HepG2 (cell line): ENCODE measurements around the gene KLHDC4. TPM values are rescaled to one million over a fixed set of nuclear protein-coding genes. Genes with fewer than 3 reads are reported as not detected.

Source experiments
- ATAC-seq: fragments of 200-7000 bp; cut with Tn5 transposase; 3 replicates; pipeline ENCODE4 v1.9.1; 2020; ENCODE audit warnings: mild to moderate bottlenecking, moderate library complexity
- BruUV-seq: library from RNA; stranded (reverse); fragments of 400-500 nt; replicated peaks from 2 replicates; lab custom pipeline; 2021; lab: Mats Ljungman, UMichigan
- CTCF ChIA-PET: fragments of 300-600 bp; formaldehyde crosslinking; extraction: SDS; loops from one replicate; lab custom pipeline; 2021; ENCODE audit warnings: low total read pairs, inconsistent platforms, low intra/inter-chr PET ratio; lab: Yijun Ruan, JAX
- POLR2A ChIA-PET: fragments of 350-600 bp; sonication (Branson Sonifier 250); formaldehyde crosslinking; loops from one replicate; lab custom pipeline; 2020; ENCODE audit warnings: antibody characterized with exemption, inconsistent platforms; lab: Yijun Ruan, JAX
- DNase-seq: peaks from one replicate; pipeline ENCODE4 v3.0.0-alpha.2; 2015; ENCODE audit warnings: low spot score
- FAIRE-seq: peaks from 3 replicates; lab custom pipeline; 2011; peaks lifted over from hg19 to GRCh38; lab: Jason Lieb, UNC
- H2AFZ ChIP-seq: one replicate; pipeline ENCODE4 v1.6.1; 2011; ENCODE audit warnings: low read length, inconsistent platforms
- H3K27ac ChIP-seq: fragments of 300-600 bp; 3 replicates; pipeline ENCODE4 v1.8.0; 2011; ENCODE audit warnings: mixed run types, mild to moderate bottlenecking, mixed read lengths, low read length, inconsistent platforms; ENCODE audit not compliant: insufficient read depth; ENCODE audit errors: extremely low read length
- H3K27me3 ChIP-seq, 2 experiments: fragments of 200-600 bp in 1 of 2; 2 replicates in 1 of 2; 3 replicates in 1 of 2; pipeline versions ENCODE4 v1.6.0 to v1.8.0; 2011; ENCODE audit warnings: low read length in 2 of 2, mild to moderate bottlenecking in 2 of 2, moderate library complexity in 2 of 2, inconsistent platforms in 1 of 2; ENCODE audit not compliant: insufficient read depth in 2 of 2, control insufficient read depth in 1 of 2
- H3K36me3 ChIP-seq, 2 experiments: fragments of 200-600 bp in 1 of 2; replicated peaks in 1 of 2; 2 replicates in 1 of 2; 3 replicates in 1 of 2; pipeline versions ENCODE4 v1.5.1 to v1.8.0; 2011; ENCODE audit warnings: low read length in 2 of 2, inconsistent platforms in 1 of 2; ENCODE audit not compliant: insufficient read depth in 2 of 2, control insufficient read depth in 1 of 2
- H3K4me1 ChIP-seq: 2 replicates; pipeline ENCODE4 v1.5.1; 2012; ENCODE audit warnings: low read length, inconsistent platforms; ENCODE audit not compliant: insufficient read depth
- H3K4me2 ChIP-seq: 2 replicates; pipeline ENCODE4 v1.6.0; 2011; ENCODE audit warnings: low read depth, low read length, inconsistent platforms
- H3K4me3 ChIP-seq, 3 experiments: fragments of 200-600 bp in 1 of 3; sonication (generic), shearing (Covaris generic) in 1 of 3; replicated peaks in 1 of 3; 2 replicates each; pipeline ENCODE4 v1.5.1; 2011 to 2016; ENCODE audit warnings: low read length in 3 of 3, inconsistent platforms in 2 of 3, low read depth in 2 of 3, mild to moderate bottlenecking in 2 of 3, control low read depth in 1 of 3, mixed read lengths in 1 of 3; ENCODE audit not compliant: insufficient read depth in 1 of 3
- H3K79me2 ChIP-seq: one replicate; pipeline ENCODE4 v1.6.1; 2011; ENCODE audit warnings: low read length, inconsistent platforms; ENCODE audit not compliant: insufficient read depth
- H3K9ac ChIP-seq: 2 replicates; pipeline ENCODE4 v1.6.0; 2011; ENCODE audit warnings: mild to moderate bottlenecking, low read depth, low read length, inconsistent platforms; ENCODE audit not compliant: insufficient read depth
- H3K9me3 ChIP-seq: 2 replicates; pipeline ENCODE4 v1.5.1; 2012; ENCODE audit warnings: mild to moderate bottlenecking, low read length
- H4K20me1 ChIP-seq: 2 replicates; pipeline ENCODE4 v1.6.0; 2011; ENCODE audit warnings: inconsistent platforms, mild to moderate bottlenecking, low read length, moderate library complexity; ENCODE audit not compliant: insufficient read depth
- AGO2 ChIP-seq: fragments of 200-400 bp; formaldehyde crosslinking; optimal IDR thresholded peaks from 2 replicates; pipeline ENCODE3; 2017; ENCODE audit warnings: mild to moderate bottlenecking, low read depth, low read length, moderate library complexity
- MED1 ChIP-seq: sonication (generic); formaldehyde crosslinking; IDR thresholded peaks from 2 replicates; pipeline ENCODE4 v1.4.0; 2020; ENCODE audit warnings: missing genetic modification reagents
- NFKB2 ChIP-seq: sonication (generic); formaldehyde crosslinking; IDR thresholded peaks from 2 replicates; pipeline ENCODE4 v1.4.0; 2020; ENCODE audit warnings: missing genetic modification reagents, borderline replicate concordance
- NR2C2 ChIP-seq: sonication (generic); formaldehyde crosslinking; IDR thresholded peaks from 2 replicates; pipeline ENCODE4 v1.4.0; 2020; ENCODE audit warnings: missing genetic modification reagents, mild to moderate bottlenecking, moderate library complexity, borderline replicate concordance
- ZFY ChIP-seq: sonication (generic); formaldehyde crosslinking; IDR thresholded peaks from 2 replicates; pipeline ENCODE4 v1.4.0; 2020; ENCODE audit warnings: missing genetic modification reagents
- ZNF703 ChIP-seq: sonication (generic); formaldehyde crosslinking; IDR thresholded peaks from 2 replicates; pipeline ENCODE4 v1.5.1; 2020; ENCODE audit warnings: missing genetic modification reagents, mild to moderate bottlenecking, moderate library complexity, borderline replicate concordance
- ZSCAN12 ChIP-seq: sonication (generic); formaldehyde crosslinking; IDR thresholded peaks from 2 replicates; pipeline ENCODE4 v1.9.0; 2021; ENCODE audit warnings: mild to moderate bottlenecking, missing genetic modification reagents
- WGBS: methylation state at CpG from one replicate; pipeline ENCODE4 v1.1.6; 2017; ENCODE audit warnings: low lambda C conversion rate; 5-methylcytosine and 5-hydroxymethylcytosine counted together
- in situ Hi-C: cut with HindIII; loops from 2 replicates; pipeline ENCODE4 v1.10.0; 2017; ENCODE audit warnings: low pct_unique_long_range_greater_than_20kb; ENCODE audit not compliant: extremely low pct_ligation_motif_present
- intact Hi-C: fragments of 100-400 bp; cut with micrococcal nuclease; formaldehyde crosslinking; loops from one replicate; pipeline ENCODE4 v1.10.0; 2022; ENCODE audit not compliant: unreplicated experiment
- polyA plus RNA-seq, 8 experiments: library from polyadenylated mRNA; depleted of rRNA in 3 of 8; stranded (reverse) in 7 of 8; unstranded in 1 of 8; fragments of >200 nt; fragmentation: Illumina TruSeq in 4 of 8; extraction: Trizol in 4 of 8; gene quantifications; 2 replicates each; pipeline versions ENCODE4 v1.2.1 to v1.2.3, GENCODE V29; 2011 to 2016; ENCODE audit warnings: low read depth in 4 of 8, missing spikeins in 1 of 8, mixed read lengths in 1 of 8; ENCODE audit not compliant: insufficient read depth in 1 of 8
- total RNA-seq, 5 experiments: library from RNA; depleted of rRNA; stranded (reverse); fragments of >200 nt; fragmentation: Illumina TruSeq; extraction: Trizol; gene quantifications; 2 replicates each; pipeline ENCODE4 v1.2.3, GENCODE V29; 2016; ENCODE audit warnings: low read depth in 1 of 5
- TF ChIP-seq, protein P1 (sequence below): sonication (generic); formaldehyde crosslinking; IDR thresholded peaks from 2 replicates; pipeline ENCODE4 v1.8.1; 2023; ENCODE audit warnings: mild to moderate bottlenecking, missing genetic modification reagents
- TF ChIP-seq, protein P2 (sequence below): sonication (generic); formaldehyde crosslinking; IDR thresholded peaks from 2 replicates; pipeline ENCODE4 v1.8.1; 2023; ENCODE audit warnings: mild to moderate bottlenecking, inconsistent platforms, moderate library complexity, missing genetic modification reagents, borderline replicate concordance

The KLHDC4 gene
- total and polyA plus RNA-seq, 2 of the 13 experiments (the other 11 are each of a cell fraction or from before 2014, with no cell fraction given), result 18.7 to 31.8 TPM

GRCh38 chr16:87713451-87714229 is 52.1 kb downstream of the KLHDC4 start:
- DNase-seq (no peak), FAIRE-seq (no peak), ATAC-seq (no peak)
- H3K4me3 ChIP-seq, result no peak overlapping the region
- POLR2A ChIA-PET, result no interaction called here
- H3K9me3 ChIP-seq, result no peaks in the 10 kb centered on the region
- CTCF ChIA-PET, result no interaction called here
- peaks cover 49 to 56% of the 10 kb centered on the region in 2 experiments for H3K36me3 ChIP-seq
- 97% methylated on average over 18 of the region's 19 CpGs for WGBS
- no peaks in the 10 kb centered on the region for H3K79me2 ChIP-seq
- H3K27me3 ChIP-seq, result no peaks in the 10 kb centered on the region
- no peak overlapping the region for H3K27ac ChIP-seq
- H3K4me1 ChIP-seq, result no peaks in the 10 kb centered on the region
- H4K20me1 ChIP-seq, result no peaks in the 10 kb centered on the region; the same call in 1 of the 2 replicates
- BruUV-seq, result no TSS peak
- no peak overlapping the region for H3K9ac ChIP-seq
- in situ Hi-C loops, result no loop called here
- TF ChIP-seq, protein P1, sequence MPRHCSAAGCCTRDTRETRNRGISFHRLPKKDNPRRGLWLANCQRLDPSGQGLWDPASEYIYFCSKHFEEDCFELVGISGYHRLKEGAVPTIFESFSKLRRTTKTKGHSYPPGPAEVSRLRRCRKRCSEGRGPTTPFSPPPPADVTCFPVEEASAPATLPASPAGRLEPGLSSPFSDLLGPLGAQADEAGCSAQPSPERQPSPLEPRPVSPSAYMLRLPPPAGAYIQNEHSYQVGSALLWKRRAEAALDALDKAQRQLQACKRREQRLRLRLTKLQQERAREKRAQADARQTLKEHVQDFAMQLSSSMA, result no peak
- TF ChIP-seq AGO2, result peak; percentile 11
- no peak overlapping the region for H2AFZ ChIP-seq
- intact Hi-C loops, result no loop called here
- no peak overlapping the region for H3K4me2 ChIP-seq

GRCh38 chr16:87712184-87712762 is 53.5 kb downstream of the KLHDC4 start:
- no TSS peak for BruUV-seq
- no peaks in the 10 kb centered on the region for H3K4me1 ChIP-seq
- no peak overlapping the region for H3K4me3 ChIP-seq
- intact Hi-C loops, result no loop called here
- ATAC-seq (no peak), FAIRE-seq (no peak), DNase-seq (no peak)
- H4K20me1 ChIP-seq, result no peaks in the 10 kb centered on the region; the same call in 1 of the 2 replicates
- H3K27ac ChIP-seq, result no peak overlapping the region
- ChIA-PET POLR2A (no interaction called here), CTCF (no interaction called here)
- no peaks in the 10 kb centered on the region for H3K9me3 ChIP-seq
- WGBS, result 96% methylated on average over 14 of the region's 14 CpGs
- H3K79me2 ChIP-seq, result no peaks in the 10 kb centered on the region
- H3K9ac ChIP-seq, result no peak overlapping the region
- H2AFZ ChIP-seq, result no peak overlapping the region
- no peak overlapping the region for H3K4me2 ChIP-seq
- H3K27me3 ChIP-seq, result no peaks in the 10 kb centered on the region
- in situ Hi-C loops, result no loop called here
- TF ChIP-seq NR2C2 (CRISPR knock-in tag) (no peak), MED1 (CRISPR knock-in tag) (no peak), ZFY (CRISPR knock-in tag) (no peak), NFKB2 (CRISPR knock-in tag) (no peak), ZNF703 (no peak), ZSCAN12 (CRISPR knock-in tag) (no peak)
- TF ChIP-seq, protein P2, sequence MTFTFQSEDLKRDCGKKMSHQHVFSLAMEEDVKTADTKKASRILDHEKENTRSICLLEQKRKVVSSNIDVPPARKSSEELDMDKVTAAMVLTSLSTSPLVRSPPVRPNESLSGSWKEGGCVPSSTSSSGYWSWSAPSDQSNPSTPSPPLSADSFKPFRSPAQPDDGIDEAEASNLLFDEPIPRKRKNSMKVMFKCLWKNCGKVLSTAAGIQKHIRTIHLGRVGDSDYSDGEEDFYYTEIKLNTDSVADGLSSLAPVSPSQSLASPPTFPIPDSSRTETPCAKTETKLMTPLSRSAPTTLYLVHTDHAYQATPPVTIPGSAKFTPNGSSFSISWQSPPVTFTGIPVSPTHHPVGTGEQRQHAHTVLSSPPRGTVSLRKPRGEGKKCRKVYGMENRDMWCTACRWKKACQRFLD (CRISPR knock-in tag), result no peak
- H3K36me3 ChIP-seq, result peaks cover 55 to 60% of the 10 kb centered on the region in 2 experiments
